ENCODE measurements around the gene ASZ1.
A peak's percentile ranks its signal among the peaks of the same experiment; 100 is the strongest.

ASZ1 gene

DNA sequence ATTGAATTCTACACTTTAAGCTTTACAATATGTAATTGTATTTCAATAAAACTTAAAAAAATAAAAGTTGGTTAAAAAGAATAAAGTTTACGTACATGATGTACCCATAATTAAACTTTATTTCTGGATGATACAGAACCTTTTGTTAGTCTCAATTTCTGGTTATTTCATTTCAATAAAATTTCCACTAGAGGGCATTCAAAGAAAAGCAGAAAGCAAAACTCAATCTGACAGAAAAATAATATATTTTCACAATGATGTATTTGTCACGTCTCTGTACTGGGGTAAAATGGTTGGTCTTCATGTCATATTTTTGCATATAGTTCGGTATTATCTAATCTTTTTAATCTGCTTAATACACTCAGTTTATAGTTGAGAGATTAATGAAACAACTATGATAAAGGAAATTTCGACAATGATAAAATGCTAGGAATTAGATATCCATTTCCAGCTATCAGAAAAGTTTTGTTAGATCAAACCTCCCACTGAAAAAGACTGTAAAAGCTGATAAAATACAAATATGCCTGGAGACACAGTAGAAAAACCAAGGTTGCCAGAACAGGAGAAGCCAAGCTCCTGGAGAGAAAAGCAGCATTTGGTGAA lies 27.4 kb downstream of the ASZ1 start:
- H3K9me3 Mint-ChIP-seq: no peaks in the 10 kb centered on the region
- no peaks in the 10 kb centered on the region for H3K27me3 Mint-ChIP-seq (ENCODE audit: low read depth)
- TF ChIP-seq, protein P1, sequence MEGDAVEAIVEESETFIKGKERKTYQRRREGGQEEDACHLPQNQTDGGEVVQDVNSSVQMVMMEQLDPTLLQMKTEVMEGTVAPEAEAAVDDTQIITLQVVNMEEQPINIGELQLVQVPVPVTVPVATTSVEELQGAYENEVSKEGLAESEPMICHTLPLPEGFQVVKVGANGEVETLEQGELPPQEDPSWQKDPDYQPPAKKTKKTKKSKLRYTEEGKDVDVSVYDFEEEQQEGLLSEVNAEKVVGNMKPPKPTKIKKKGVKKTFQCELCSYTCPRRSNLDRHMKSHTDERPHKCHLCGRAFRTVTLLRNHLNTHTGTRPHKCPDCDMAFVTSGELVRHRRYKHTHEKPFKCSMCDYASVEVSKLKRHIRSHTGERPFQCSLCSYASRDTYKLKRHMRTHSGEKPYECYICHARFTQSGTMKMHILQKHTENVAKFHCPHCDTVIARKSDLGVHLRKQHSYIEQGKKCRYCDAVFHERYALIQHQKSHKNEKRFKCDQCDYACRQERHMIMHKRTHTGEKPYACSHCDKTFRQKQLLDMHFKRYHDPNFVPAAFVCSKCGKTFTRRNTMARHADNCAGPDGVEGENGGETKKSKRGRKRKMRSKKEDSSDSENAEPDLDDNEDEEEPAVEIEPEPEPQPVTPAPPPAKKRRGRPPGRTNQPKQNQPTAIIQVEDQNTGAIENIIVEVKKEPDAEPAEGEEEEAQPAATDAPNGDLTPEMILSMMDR (IDR thresholded peaks at IDR 0.05; ENCODE audit: unreplicated experiment in 3 of 3): peak; percentile 45 to 66 (median 46)
- no peaks in the 10 kb centered on the region for H3K36me3 Mint-ChIP-seq (ENCODE audit: low read depth)
- no peak overlapping the region for H3K4me3 Mint-ChIP-seq
- H3K27ac Mint-ChIP-seq: no peak overlapping the region
- H3K4me1 Mint-ChIP-seq: peaks cover 10% of the 10 kb centered on the region

DNA sequence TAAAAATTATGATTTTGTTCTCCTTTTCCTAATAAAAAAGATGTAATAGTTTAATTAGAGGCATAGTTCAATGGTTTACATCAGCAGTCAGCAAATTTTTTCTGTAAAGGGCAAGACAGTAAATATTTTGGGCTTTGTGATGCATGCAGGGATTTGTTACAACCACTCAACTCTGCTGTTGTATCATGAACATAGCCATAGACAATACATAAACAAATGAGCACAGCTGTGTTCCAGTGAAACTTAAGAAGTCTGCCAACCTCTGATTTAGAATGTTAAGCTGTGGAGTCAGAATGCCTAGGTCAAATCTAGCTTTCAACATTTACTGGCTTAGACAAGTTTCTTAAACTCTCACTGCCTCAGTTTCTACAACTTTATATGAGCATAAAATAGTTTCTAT lies 31.6 kb downstream of the ASZ1 start:
- Mint-ChIP-seq H3K9me3 (peaks cover 9% of the 10 kb centered on the region), H3K4me1 (peaks cover 5% of the 10 kb centered on the region), H3K4me3 (no peak overlapping the region), H3K27ac (no peak overlapping the region), H3K36me3 (ENCODE audit: low read depth) (no peaks in the 10 kb centered on the region), H3K27me3 (ENCODE audit: low read depth) (no peaks in the 10 kb centered on the region)
- TF ChIP-seq, protein P1 (IDR thresholded peaks at IDR 0.05; ENCODE audit: unreplicated experiment in 3 of 3): no peak

DNA sequence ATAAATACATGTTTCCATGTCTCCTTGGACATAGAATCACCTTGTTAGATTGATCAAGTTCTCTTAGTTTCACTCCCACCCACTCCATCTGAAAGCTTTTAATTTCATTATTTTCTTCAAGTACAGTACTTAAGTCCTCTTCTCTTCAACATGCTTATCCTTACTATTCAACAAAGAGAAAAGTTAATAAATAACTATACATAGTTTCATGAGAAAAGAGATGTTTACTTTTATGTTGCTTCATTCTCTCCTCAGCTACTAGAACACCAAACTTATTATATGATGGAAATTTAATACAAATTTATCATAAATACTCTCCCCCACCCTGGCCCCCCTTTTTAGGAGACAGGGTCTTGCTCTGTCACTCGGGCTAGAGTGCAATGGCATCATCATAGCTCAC lies 33.5 kb downstream of the ASZ1 start:
- Mint-ChIP-seq H3K36me3 (ENCODE audit: low read depth) (no peaks in the 10 kb centered on the region), H3K4me3 (no peak overlapping the region), H3K4me1 (peaks cover 5% of the 10 kb centered on the region), H3K27ac (no peak overlapping the region), H3K27me3 (ENCODE audit: low read depth) (no peaks in the 10 kb centered on the region), H3K9me3 (peaks cover 12% of the 10 kb centered on the region)
- TF ChIP-seq, protein P1 (IDR thresholded peaks at IDR 0.05; ENCODE audit: unreplicated experiment in 3 of 3): no peak

DNA sequence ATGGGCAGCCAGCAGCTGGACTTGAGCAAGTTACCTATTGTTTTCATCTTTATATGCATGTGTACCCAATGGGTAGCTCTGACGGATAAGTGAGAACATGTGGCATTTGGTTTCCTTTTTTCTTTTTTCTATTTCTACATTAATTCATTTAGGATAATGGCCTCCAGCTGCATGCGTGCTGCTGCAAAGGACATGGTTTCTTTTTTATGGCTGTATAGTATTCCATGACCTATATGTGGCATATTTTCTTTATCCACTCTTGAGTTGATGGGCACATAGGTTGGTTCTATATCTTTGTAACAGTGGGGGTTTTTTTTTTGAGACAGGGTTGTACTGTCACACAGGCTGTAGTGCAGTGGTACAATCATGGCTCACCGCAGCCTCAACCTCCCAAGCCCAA lies 37.4 kb downstream of the ASZ1 start:
- Mint-ChIP-seq H3K4me1 (peaks cover 5% of the 10 kb centered on the region), H3K27me3 (ENCODE audit: low read depth) (no peaks in the 10 kb centered on the region), H3K27ac (no peak overlapping the region), H3K4me3 (no peak overlapping the region), H3K9me3 (peaks cover 19% of the 10 kb centered on the region), H3K36me3 (ENCODE audit: low read depth) (no peaks in the 10 kb centered on the region)
- TF ChIP-seq, protein P1 (IDR thresholded peaks at IDR 0.05; ENCODE audit: unreplicated experiment in 3 of 3): no peak

DNA sequence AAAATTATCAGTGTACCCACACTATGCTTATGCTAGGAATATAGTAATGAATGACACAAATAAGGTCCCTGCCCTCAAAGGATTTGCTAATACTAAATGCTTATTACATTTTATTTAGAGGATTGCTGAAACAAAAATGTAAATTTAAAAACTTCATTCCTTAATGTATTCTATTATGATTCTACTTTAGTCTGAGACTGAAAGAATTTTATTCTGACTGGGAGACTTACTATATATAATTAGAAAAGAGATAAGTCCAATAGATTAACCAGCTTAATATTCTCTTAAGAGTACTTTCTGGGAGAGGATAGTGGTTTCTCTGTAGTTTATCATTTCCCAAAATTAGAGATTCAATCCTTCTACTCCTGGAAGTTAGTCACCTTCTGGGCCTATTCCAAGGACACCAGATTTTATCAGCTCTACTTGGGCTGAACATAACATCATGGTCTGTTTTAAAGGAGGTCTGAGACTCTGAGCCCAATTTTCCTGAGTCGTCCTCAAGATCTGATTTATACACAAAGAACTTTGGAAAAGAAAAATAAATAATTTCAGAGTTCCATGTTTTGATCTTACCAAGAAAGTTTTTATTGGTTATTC lies 41.1 kb downstream of the ASZ1 start:
- Mint-ChIP-seq H3K27ac (no peak overlapping the region), H3K4me3 (no peak overlapping the region), H3K4me1 (peaks cover 5% of the 10 kb centered on the region), H3K9me3 (peaks cover 12% of the 10 kb centered on the region), H3K36me3 (ENCODE audit: low read depth) (no peaks in the 10 kb centered on the region), H3K27me3 (ENCODE audit: low read depth) (no peaks in the 10 kb centered on the region)
- TF ChIP-seq, protein P1 (IDR thresholded peaks at IDR 0.05; ENCODE audit: unreplicated experiment in 3 of 3): no peak
